ENCODE measurements around the gene SNRPA. TPM values are rescaled to one million over a fixed set of nuclear protein-coding genes. Genes with fewer than 3 reads are reported as not detected.

SNRPA gene
- polyA plus RNA-seq (ENCODE audit: insufficient read length), result 57.2 TPM

- DNase-seq (ENCODE audit: low read depth), result peak; percentile 96
Observed at GRCh38 chr19:40750874-40751537, at the start of gene SNRPA. Gene SNRPA, plus strand, starts transcription at chr19:40751203. Its CDS starts 206 bp downstream, at chr19:40751409.

GRCh38 chr19:40701758-40702157 lies 49.2 kb upstream of the SNRPA start:
- no peak for DNase-seq (ENCODE audit: low read depth)

GRCh38 chr19:40702337-40703012 lies 48.5 kb upstream of the SNRPA start:
- no peak for DNase-seq (ENCODE audit: low read depth)

- no peak for DNase-seq (ENCODE audit: low read depth)
Observed at GRCh38 chr19:40703029-40703755, 47.8 kb upstream of the SNRPA start.

- no peak for DNase-seq (ENCODE audit: low read depth)
Observed at GRCh38 chr19:40704491-40705361, 46.3 kb upstream of the SNRPA start.

- DNase-seq (ENCODE audit: low read depth), result no peak
Observed at GRCh38 chr19:40705362-40705651, 45.7 kb upstream of the SNRPA start.

GRCh38 chr19:40705950-40706619 lies 44.9 kb upstream of the SNRPA start:
- DNase-seq (ENCODE audit: low read depth), result no peak

- DNase-seq (ENCODE audit: low read depth), result no peak
Observed at GRCh38 chr19:40707615-40708014, 43.4 kb upstream of the SNRPA start.

GRCh38 chr19:40709817-40710216 lies 41.2 kb upstream of the SNRPA start:
- DNase-seq (ENCODE audit: low read depth), result no peak

GRCh38 chr19:40713939-40714338 lies 37.1 kb upstream of the SNRPA start:
- DNase-seq (ENCODE audit: low read depth), result no peak

GRCh38 chr19:40714441-40715299 lies 36.3 kb upstream of the SNRPA start:
- DNase-seq (ENCODE audit: low read depth), result peak; percentile 80

GRCh38 chr19:40716031-40716481 lies 34.9 kb upstream of the SNRPA start:
- no peak for DNase-seq (ENCODE audit: low read depth)

GRCh38 chr19:40716482-40717324 lies 34.3 kb upstream of the SNRPA start, which contains the start of the genes COQ8B and ITPKC:
Gene COQ8B, minus strand, starts transcription at chr19:40716886. Its CDS starts 2,254 bp downstream, at chr19:40714632.
Gene ITPKC, plus strand, starts transcription at chr19:40717112. Its CDS starts 24 bp downstream, at chr19:40717136.
- DNase-seq (ENCODE audit: low read depth), result peak; percentile 95

GRCh38 chr19:40717325-40717879 lies 33.6 kb upstream of the SNRPA start:
- no peak for DNase-seq (ENCODE audit: low read depth)

- DNase-seq (ENCODE audit: low read depth), result no peak
Observed at GRCh38 chr19:40717880-40718773, 32.9 kb upstream of the SNRPA start.

GRCh38 chr19:40718774-40719391 lies 32.1 kb upstream of the SNRPA start:
- no peak for DNase-seq (ENCODE audit: low read depth)

GRCh38 chr19:40719414-40719894 lies 31.5 kb upstream of the SNRPA start:
- DNase-seq (ENCODE audit: low read depth), result no peak
